ENCODE results near the gene OR4B1. TPM values are rescaled to one million over a fixed set of nuclear protein-coding genes. Genes with fewer than 3 reads are reported as not detected.

Gene OR4B1
- total RNA-seq (2021; ENCODE audit: unreplicated experiment) (not detected), Bru-seq, nascent RNA (not detected), BruChase-seq, experiment 1, labeled RNA remaining after a 2-hour chase (percentile 19 among the genes with signal in this experiment), BruChase-seq, experiment 2, labeled RNA remaining after a 6-hour chase (not detected)
- not detected for polyA plus RNA-seq (2012; ENCODE audit: insufficient read length)
- long read RNA-seq = 0 reads

DNA sequence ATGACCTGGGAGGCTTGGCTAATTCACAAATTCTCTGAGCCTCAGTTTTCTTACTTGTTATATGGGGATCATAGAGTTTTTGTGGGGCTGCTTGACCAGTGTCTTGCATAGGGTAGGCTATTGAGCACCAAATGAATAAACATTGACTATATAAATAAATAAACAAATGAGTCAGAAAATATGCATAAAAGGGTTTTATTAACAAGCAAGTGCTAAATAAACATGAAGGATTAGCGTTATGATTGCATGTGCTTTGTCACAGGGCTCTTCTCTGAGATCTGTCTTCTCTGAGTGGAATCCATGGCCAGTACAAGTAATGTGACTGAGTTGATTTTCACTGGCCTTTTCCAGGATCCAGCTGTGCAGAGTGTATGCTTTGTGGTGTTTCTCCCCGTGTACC, at the start of gene OR4B1:
OR4B1 (plus strand) TSS at position 301 of the 400 bp plus-strand sequence; CDS start at position 301, 0 bp downstream.
- DNase-seq (ENCODE audit: low read depth, low spot score) (no peak), ATAC-seq (no peak)
- no peak within 1 kb of the TSS for H3K27ac ChIP-seq (ENCODE audit: low read length)
- H3K4me1 ChIP-seq (ENCODE audit: control insufficient read depth, insufficient read depth, low read length) = no peaks in the 10 kb centered on the region
- ChIA-PET POLR2A (no interaction called here), CTCF (no interaction called here)
- H3K27me3 ChIP-seq (ENCODE audit: control insufficient read depth, insufficient read depth, low read length) = no peaks in the 10 kb centered on the region
- BruUV-seq (replicated peaks) = no TSS peak
- no peaks in the 10 kb centered on the region for H3K9me3 ChIP-seq (ENCODE audit: control insufficient read depth, insufficient read depth, low read depth, low read length)
- TF ChIP-seq TCF7L2 (IDR thresholded peaks at IDR 0.05; ENCODE audit: low read depth, low read length) = no peak
- TF ChIP-seq CTCF (IDR thresholded peaks at IDR 0.05) = no peak
- no peak for TF ChIP-seq SIN3A (IDR thresholded peaks at IDR 0.05; ENCODE audit: borderline replicate concordance, insufficient read depth, low read depth, low read length)
- TF ChIP-seq POLR2AphosphoS5 (IDR thresholded peaks at IDR 0.05; ENCODE audit: low read depth, low read length) = no peak
- TF ChIP-seq, protein P1, sequence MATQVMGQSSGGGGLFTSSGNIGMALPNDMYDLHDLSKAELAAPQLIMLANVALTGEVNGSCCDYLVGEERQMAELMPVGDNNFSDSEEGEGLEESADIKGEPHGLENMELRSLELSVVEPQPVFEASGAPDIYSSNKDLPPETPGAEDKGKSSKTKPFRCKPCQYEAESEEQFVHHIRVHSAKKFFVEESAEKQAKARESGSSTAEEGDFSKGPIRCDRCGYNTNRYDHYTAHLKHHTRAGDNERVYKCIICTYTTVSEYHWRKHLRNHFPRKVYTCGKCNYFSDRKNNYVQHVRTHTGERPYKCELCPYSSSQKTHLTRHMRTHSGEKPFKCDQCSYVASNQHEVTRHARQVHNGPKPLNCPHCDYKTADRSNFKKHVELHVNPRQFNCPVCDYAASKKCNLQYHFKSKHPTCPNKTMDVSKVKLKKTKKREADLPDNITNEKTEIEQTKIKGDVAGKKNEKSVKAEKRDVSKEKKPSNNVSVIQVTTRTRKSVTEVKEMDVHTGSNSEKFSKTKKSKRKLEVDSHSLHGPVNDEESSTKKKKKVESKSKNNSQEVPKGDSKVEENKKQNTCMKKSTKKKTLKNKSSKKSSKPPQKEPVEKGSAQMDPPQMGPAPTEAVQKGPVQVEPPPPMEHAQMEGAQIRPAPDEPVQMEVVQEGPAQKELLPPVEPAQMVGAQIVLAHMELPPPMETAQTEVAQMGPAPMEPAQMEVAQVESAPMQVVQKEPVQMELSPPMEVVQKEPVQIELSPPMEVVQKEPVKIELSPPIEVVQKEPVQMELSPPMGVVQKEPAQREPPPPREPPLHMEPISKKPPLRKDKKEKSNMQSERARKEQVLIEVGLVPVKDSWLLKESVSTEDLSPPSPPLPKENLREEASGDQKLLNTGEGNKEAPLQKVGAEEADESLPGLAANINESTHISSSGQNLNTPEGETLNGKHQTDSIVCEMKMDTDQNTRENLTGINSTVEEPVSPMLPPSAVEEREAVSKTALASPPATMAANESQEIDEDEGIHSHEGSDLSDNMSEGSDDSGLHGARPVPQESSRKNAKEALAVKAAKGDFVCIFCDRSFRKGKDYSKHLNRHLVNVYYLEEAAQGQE (IDR thresholded peaks at IDR 0.05; ENCODE audit: insufficient read depth in 1 of 2, low read depth in 2 of 2, low read length in 1 of 2) = no peak
- H3K4me3 ChIP-seq (ENCODE audit: low read depth in 2 of 2, low read length in 2 of 2) = no peak within 1 kb of the TSS
- in situ Hi-C loops (cut with HindIII; ENCODE audit: low pct_unique_long_range_greater_than_20kb, low sequenced_read_pairs) = no loop called here
- intact Hi-C loops (cut with micrococcal nuclease; ENCODE audit: unreplicated experiment) = no loop called here
- no peaks in the 10 kb centered on the region for H3K36me3 ChIP-seq (ENCODE audit: control insufficient read depth, insufficient read depth, low read length)

DNA sequence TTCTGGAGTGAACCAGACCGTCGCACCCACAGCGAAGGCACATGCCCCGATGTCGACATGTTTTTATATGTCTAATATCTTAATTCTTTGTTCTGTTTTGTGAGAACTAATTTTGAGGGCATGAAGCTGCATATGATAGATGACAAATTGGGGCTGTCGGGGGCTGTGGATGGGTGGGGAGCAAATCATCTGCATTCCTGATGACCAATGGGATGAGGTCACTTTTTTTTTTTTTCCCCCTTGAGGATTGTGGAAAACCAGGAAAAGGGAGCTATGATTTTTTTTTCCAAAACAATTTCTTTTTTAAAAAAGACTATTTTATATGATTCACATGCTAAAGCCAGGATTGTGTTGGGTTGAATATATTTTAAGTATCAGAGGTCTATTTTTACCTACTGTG, 49.2 kb upstream of the OR4B1 start:
- Histone ChIP-seq H3K9me3 (ENCODE audit: control insufficient read depth, insufficient read depth, low read depth, low read length) (no peaks in the 10 kb centered on the region), H3K4me1 (ENCODE audit: control insufficient read depth, insufficient read depth, low read length) (no peaks in the 10 kb centered on the region), H3K27me3 (ENCODE audit: control insufficient read depth, insufficient read depth, low read length) (no peaks in the 10 kb centered on the region), H3K36me3 (ENCODE audit: control insufficient read depth, insufficient read depth, low read length) (peaks cover 11% of the 10 kb centered on the region), H3K27ac (ENCODE audit: low read length) (no peak overlapping the region), H3K4me3 (ENCODE audit: low read depth in 2 of 2, low read length in 2 of 2) (no peak overlapping the region)
- no peak for ATAC-seq
- TF ChIP-seq CTCF (IDR thresholded peaks at IDR 0.05) = no peak
- in situ Hi-C loops (cut with HindIII; ENCODE audit: low pct_unique_long_range_greater_than_20kb, low sequenced_read_pairs) (no loop called here), intact Hi-C loops (cut with micrococcal nuclease; ENCODE audit: unreplicated experiment) (no loop called here)
- CTCF ChIA-PET = no interaction called here
- BruUV-seq (replicated peaks) = TSS peak; percentile 50
- POLR2A ChIA-PET = interaction anchor here (0.6 kb wide), 1 partner anchor 11 kb away, joined by 3 read pairs; no protein-coding TSS in a partner anchor
- DNase-seq (ENCODE audit: low read depth, low spot score) = no peak

All from Panc1 (cell line).